GM18505 (cell line): ENCODE results near the gene SYT2.
A peak's percentile ranks its signal among the peaks of the same experiment; 100 is the strongest.
"Not testable (repeated sequence)": the region's sequence is repeated elsewhere in the genome, so short reads cannot be mapped to it uniquely, and the experiment has no call there.

Experiments used
- ATAC-seq: cut with Tn5 transposase; IDR thresholded peaks from one replicate; pipeline ENCODE4 v1.9.1; 2021; ENCODE audit not compliant: unreplicated experiment
- POLR2A ChIP-seq: IDR thresholded peaks from 4 replicates; pipeline ENCODE4 v1.6.1; 2011; ENCODE audit warnings: borderline replicate concordance; ENCODE audit not compliant: insufficient read depth, insufficient read length; ENCODE audit errors: extremely low read depth

The SYT2 gene

DNA sequence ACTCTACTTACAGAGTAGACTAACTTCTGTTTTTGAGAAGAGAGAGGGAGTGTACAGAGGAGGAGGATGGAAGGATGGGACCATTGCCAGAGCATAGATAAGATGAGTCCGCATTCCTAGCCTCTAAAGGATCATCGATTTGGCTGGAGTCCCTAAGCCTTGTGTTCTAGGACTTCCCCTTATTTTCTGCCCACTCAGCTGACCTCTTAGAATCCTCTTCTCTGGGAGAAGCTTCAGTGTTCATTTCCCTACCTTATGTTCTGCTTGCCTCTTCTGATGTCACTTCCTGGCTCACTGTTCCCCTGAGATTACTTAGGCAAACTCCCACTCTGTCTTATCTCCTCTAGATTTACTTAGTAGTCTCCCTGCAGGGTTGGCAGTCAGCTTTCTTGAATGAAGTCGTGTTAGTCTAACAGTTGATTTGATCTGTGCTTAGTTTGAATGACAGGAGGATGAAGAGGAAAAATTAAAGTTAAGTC, 156.7 kb downstream of the SYT2 start:
- ATAC-seq: no peak
- TF ChIP-seq POLR2A: no peak

DNA sequence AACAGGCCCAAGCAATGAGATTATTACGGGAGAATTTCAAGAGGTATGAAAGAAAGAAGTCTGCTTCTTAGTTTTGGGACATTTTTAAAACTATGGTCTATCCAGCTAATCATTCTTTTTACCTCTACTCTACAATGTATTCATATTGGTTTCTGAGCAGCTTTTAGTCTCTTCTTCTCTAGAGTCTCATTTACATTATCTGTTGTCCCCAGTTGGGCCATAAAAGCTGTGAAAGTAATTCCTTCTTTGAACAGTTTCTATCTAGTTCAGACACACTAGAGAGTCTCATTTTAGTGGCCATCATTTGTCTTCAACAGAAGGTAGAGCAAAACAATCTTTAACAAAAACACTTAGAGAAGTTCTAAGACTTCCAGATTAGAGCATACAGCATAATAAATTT, 157.2 kb downstream of the SYT2 start:
- ATAC-seq: not testable (repeated sequence)

DNA sequence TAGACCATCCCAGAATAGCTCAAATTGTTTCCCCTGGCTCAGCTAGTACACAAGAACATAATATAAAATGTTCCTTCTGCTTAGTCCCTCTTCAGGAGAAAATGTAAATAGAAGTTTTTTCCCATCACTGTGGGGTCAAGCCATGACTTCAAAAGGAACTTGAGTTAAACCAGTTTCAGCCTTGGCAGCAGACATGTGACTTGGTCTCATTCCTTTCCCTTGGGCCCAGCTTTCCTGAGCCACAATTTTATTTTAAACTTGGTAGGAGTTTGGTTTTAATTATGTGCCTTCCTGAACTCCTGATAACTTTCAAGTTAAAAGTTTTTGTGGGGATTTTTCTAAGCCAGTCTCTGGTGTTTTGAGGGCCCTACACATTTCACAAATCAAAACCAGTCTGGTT, 157.6 kb downstream of the SYT2 start:
- ATAC-seq: not testable (repeated sequence)

DNA sequence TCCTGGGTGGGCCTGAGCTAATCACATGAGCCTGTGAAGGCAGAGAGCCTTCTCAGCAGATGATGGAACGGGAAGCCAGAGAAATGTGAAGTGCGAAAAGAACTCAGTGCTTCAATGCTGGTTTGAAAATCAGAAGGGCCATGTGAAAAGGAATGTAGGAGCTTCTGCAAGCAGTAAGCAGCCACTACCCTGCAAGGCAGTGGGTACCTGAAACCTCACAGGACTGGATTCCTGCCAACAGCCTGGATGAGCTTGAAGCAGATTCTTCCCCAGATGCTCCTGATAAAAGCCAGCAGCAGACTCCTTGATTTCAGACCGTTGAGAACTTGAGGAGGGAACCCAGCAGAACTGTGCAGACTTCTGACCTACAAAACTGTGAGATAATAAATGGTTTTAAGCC, 158.6 kb downstream of the SYT2 start:
- no peak for TF ChIP-seq POLR2A
- ATAC-seq: no peak

DNA sequence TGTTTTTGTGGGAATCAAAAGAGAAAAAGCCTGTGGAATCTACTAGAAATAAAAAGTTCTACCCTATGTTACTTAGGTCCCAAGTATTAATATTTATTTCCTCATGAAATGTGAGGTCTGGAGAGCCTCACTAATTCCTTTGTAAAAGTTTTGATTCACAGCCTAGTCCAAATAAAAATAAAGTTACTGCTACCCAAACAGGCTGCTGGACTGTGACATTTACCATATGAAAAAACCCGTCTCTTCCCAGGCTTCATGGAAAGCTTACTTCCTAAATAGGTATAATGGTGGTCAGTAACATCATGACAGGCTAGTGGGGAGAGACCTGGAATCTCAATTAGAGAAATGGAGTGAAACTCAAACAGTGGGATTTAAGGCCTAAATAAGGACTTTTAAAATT, 160.2 kb downstream of the SYT2 start:
- ATAC-seq: not testable (repeated sequence)

DNA sequence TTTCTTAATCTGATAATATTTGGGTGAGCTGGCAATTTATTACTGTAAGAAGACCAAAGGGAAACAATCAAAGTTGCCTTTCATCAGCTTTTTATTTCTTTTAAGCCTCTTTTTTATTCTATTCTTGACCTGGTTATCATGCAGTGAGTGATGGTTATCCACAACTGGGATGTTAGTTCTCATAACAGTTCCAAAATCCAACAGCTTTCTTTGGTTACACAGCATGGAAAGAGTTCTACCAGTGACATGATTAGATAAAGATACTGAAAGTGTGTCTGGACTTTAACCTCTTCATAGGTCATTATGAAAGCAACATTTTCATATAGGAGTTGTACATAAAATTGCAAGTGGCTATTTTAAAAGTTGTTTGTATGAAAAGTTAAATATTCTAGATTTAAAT, 163.0 kb downstream of the SYT2 start:
- no peak for ATAC-seq
- no peak for TF ChIP-seq POLR2A

DNA sequence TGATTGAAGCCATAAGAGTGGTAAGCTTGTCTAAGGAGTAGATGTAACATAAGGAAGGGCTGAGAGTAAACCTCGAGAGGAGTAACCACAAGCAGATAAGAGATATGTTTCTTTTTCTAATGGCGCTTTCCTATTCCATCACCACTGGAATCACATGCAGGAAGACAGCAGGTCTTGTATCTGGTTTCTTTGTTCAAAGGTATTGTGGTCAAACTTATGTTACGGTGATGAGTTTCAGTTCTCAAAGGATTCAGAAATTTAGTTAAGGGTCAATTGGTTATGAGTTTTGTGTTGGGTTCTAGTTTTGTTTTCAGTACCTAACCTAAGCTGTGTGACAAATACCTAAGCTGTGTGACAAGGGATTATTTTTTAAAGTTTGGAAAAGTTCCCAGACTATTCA, 163.5 kb downstream of the SYT2 start:
- peak; percentile 73 for ATAC-seq

DNA sequence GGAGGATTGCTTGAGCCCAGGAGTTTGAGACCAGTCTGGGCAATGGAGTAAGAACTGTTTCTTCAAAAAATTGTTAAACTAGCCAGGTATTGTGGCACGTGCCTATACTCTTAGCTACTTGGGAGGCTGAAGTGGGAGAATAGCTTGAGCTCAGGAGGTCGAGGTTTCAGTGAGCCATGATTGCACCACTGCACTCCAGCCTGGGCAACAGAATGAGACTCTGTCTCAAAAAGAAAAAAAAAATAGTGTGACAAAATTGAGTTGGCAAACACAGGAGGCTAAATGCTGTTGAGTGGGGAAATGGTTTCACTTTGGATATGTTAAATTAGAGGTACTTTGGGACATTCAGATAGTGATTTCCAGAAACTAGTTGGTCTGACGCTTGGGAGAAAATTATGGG, 163.9 kb downstream of the SYT2 start:
- ATAC-seq: peak; percentile 14

DNA sequence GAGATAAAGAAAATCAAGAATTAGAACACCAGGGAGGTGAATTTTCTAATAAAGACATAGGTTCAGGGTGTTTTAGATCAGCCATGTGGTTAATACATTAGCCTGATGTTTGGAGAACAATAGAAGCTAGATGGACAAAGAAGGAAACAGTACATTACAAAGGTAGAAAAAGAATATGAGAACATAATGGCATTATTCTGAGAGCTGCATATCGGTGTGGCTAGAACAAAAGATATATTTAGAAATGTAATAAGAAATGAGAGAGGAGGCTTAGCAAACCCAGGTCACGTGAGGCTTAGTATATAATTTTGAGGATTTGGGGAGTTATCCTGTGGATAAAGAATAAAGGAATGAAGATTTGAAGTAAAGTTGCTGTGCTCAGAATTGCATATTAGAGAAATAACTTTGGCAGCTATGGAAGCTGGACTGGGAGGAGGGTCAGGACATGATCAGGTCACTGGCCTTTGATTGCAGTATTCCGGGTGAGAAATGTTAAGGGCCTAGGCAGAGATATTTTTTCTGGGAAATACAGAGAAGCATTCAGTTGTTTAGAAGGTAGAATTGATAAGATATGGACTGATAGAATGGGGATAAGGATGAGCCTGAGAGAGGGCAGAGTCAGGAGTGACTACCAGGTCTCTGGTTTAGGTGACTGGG, 164.5 kb downstream of the SYT2 start:
- not testable (repeated sequence) for ATAC-seq

DNA sequence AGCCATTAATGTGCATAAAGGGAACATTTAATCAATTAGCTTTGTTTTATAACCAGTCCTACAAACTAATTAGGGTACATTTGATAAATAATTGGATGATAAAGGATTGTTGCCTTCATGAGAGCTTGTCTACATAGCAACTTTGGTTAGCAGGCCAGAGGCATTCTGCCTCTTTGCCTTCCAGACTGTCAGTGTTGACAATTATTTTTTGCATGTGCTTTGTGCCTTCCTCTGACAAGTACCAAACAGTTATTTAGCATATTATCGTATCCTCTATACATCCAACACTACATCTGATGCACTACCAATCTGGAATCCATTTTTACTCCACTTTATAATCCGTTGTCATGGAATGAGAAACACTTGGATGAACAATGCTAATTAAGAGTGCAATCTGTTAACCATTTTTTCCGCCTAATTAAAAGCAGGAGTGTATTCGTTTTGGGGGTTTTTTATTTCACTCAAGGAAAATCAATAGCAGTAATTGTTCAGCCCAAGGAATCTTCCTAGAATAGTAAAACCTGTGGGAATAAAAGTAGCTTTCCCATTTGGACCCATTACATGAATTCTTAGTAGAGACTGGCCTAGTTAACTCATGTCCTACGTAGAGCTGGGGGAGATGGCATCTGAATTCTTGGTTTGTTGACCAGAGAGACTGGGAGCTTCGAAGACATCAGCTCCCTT, 165.3 kb downstream of the SYT2 start:
- not testable (repeated sequence) for ATAC-seq

DNA sequence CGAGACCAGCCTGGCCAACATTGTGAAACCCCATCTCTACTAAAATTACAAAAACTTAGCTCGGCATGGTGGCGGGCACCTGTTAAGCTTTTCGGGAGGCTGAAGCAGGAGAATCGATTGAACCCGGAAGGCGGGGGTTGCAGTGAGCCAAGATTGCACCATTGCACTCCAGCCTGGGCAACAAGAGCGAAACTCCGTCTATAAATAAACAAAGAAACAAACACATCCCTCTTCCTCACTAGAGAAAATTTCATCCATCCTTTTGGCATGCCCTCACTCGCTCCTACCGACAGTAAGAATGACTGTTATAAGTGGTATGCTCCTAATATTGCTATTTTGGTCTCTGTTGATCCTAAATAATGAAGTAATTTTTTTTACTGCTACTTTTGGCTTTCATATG, 166.7 kb downstream of the SYT2 start:
- not testable (repeated sequence) for ATAC-seq

DNA sequence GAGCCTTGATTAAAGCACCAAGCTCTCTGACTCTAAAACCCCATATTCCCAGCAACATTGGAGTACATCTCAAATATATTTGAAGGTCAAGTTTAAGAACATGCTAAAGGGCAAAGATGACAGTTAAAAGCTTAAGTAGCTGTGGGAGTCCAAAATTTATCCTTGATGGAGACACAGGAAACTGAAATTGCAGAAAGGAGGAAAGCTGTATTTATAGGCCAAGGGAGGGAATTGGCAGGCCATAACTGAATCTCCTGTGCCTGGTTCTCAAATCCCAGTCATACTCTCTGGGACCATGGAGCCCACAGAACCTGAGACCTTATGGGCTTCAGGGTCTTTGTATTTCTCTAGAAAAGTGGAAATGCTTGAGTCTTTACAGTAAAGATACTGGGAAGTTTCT, 167.8 kb downstream of the SYT2 start:
- ATAC-seq: not testable (repeated sequence)

DNA sequence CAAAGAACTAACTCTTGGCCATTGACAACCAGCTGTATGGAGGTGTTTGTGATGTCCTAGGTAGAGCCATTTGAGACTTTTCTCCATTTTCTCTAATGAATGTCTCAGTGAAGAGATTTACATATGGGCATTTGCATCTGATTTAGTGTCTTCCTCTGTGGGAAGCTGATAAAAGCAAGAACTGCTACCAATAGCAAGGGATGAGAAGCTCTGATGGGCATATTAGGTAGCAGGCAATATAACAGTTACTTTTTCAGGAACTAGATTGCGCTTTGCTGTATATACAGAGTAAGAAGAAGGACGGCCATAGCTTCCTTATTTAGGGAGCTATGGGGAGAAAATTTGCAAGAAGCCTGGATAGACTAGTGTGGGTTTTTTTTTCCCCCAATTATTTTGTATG, 169.4 kb downstream of the SYT2 start:
- ATAC-seq: not testable (repeated sequence)
